ELR (cell line): ENCODE measurements around the gene LRRN4CL.

ENCODE experiments used
- DNase-seq: peaks from one replicate; pipeline ENCODE4 v3.0.0-alpha.2; 2015; ENCODE audit warnings: low read depth

LRRN4CL gene

GRCh38 chr11:62646825-62647608 is 42.3 kb downstream of the LRRN4CL start:
- no peak for DNase-seq

GRCh38 chr11:62645946-62646824 is 43.1 kb downstream of the LRRN4CL start, which contains the start of gene GANAB:
TSS of gene GANAB (minus strand) at chr11:62646613. CDS start at chr11:62646599, 14 bp downstream.
- DNase-seq = peak; percentile 99

- peak; percentile 26 for DNase-seq
These were observed 43.7 kb downstream of the LRRN4CL start for GRCh38 chr11:62645671-62645945.

GRCh38 chr11:62644220-62644619 is 45.1 kb downstream of the LRRN4CL start:
- no peak for DNase-seq
